K562 (cell line): ENCODE results near the gene TCEA3. TPM values are rescaled to one million over a fixed set of nuclear protein-coding genes. Genes with fewer than 3 reads are reported as not detected.
A peak's percentile ranks its signal among the peaks of the same experiment; 100 is the strongest.

Experiments used
- BDP1 ChIP-seq: IDR thresholded peaks from 3 replicates; pipeline ENCODE4 v1.6.1; 2011; ENCODE audit not compliant: insufficient read length, insufficient read depth
- BRD4 ChIP-seq: fragments of 200-600 bp; sonication (generic); IDR thresholded peaks from 2 replicates; pipeline ENCODE4 v1.6.1; 2017; ENCODE audit warnings: inconsistent platforms
- CHCHD3 ChIP-seq: fragments of 250-450 bp; sonication (Bioruptor Pico); IDR thresholded peaks from 2 replicates; pipeline ENCODE4 v2.1.2; 2022; ENCODE audit warnings: mild to moderate bottlenecking
- IRF2 ChIP-seq: sonication (generic); formaldehyde crosslinking; IDR thresholded peaks from 2 replicates; pipeline ENCODE4 v1.8.1; 2022; ENCODE audit warnings: mild to moderate bottlenecking, missing genetic modification reagents
- KLF1 ChIP-seq: fragments of 450-650 bp; IDR thresholded peaks from 2 replicates; pipeline ENCODE4 v1.6.1; 2016; ENCODE audit warnings: missing genetic modification characterization, missing compliant biosample characterization
- PHB2 ChIP-seq: fragments of 450-650 bp; IDR thresholded peaks from 2 replicates; pipeline ENCODE4 v1.6.1; 2017; ENCODE audit warnings: low read depth
- POLR2G ChIP-seq: fragments of 200-400 bp; formaldehyde crosslinking; IDR thresholded peaks from 2 replicates; pipeline ENCODE4 v1.6.1; 2017; ENCODE audit warnings: low read depth, mild to moderate bottlenecking, antibody characterized with exemption, low read length, moderate library complexity
- SAP30 ChIP-seq: fragments of 200-600 bp; sonication (generic); IDR thresholded peaks from 2 replicates; pipeline ENCODE4 v1.6.1; 2012; ENCODE audit warnings: borderline replicate concordance, low read depth, mild to moderate bottlenecking, moderate library complexity, low read length, control low read depth, inconsistent platforms; ENCODE audit not compliant: insufficient read depth, poor library complexity, severe bottlenecking
- SP1 ChIP-seq: sonication (generic); formaldehyde crosslinking; IDR thresholded peaks from 2 replicates; pipeline ENCODE4 v1.8.1; 2022; ENCODE audit warnings: mild to moderate bottlenecking, missing genetic modification reagents
- TAL1 ChIP-seq: fragments of 450-650 bp; IDR thresholded peaks from 2 replicates; pipeline ENCODE4 v1.6.1; 2016; ENCODE audit warnings: mild to moderate bottlenecking
- TCF3 ChIP-seq: sonication (generic); formaldehyde crosslinking; IDR thresholded peaks from 2 replicates; pipeline ENCODE4 v1.4.0; 2020; ENCODE audit warnings: mild to moderate bottlenecking, missing genetic modification reagents
- ZBTB1 ChIP-seq: sonication (generic); formaldehyde crosslinking; IDR thresholded peaks from 2 replicates; pipeline ENCODE4 v1.8.1; 2023; ENCODE audit warnings: missing genetic modification reagents, low read depth, mild to moderate bottlenecking, borderline replicate concordance
- ZBTB7A ChIP-seq: IDR thresholded peaks from 2 replicates; pipeline ENCODE4 v1.6.1; 2011; ENCODE audit warnings: low read depth, mild to moderate bottlenecking, low read length, moderate library complexity, borderline replicate concordance; ENCODE audit not compliant: control insufficient read depth
- ZNF408 ChIP-seq: fragments of 250-450 bp; sonication (Bioruptor Pico); IDR thresholded peaks from 2 replicates; pipeline ENCODE4 v1.4.0; 2020; ENCODE audit warnings: low read depth, mild to moderate bottlenecking, moderate library complexity
- polyA plus RNA-seq, 8 experiments: library from polyadenylated mRNA; depleted of rRNA in 4 of 8; stranded (reverse) in 5 of 8; unstranded in 3 of 8; fragments of >200 nt; fragmentation: Nextera tagmentation in 2 of 8; fragmentation: Illumina TruSeq in 1 of 8; extraction: Ambion mirVana in 2 of 8; extraction: Trizol in 1 of 8; gene quantifications; 2 replicates each; pipeline versions ENCODE4 v1.2.1 to v1.2.3, GENCODE V29; 2011 to 2014; ENCODE audit warnings: inconsistent platforms in 1 of 8, missing spikeins in 1 of 8
- total RNA-seq, 7 experiments: library from RNA; depleted of rRNA in 6 of 7; stranded (reverse); fragments of >200 nt in 6 of 7; fragmentation: Illumina TruSeq in 2 of 7; extraction: Trizol in 2 of 7; gene quantifications; 2 replicates each; pipeline versions ENCODE4 v1.2.1 to v1.2.3, GENCODE V29; 2011 to 2021; ENCODE audit warnings: low replicate concordance in 1 of 7
- TF ChIP-seq, protein P1 (sequence below): fragments of 450-650 bp; IDR thresholded peaks from 2 replicates; pipeline ENCODE4 v1.6.1; 2016; ENCODE audit warnings: mild to moderate bottlenecking, moderate library complexity
- TF ChIP-seq, protein P2 (sequence below): fragments of 250-450 bp; sonication (Bioruptor Pico); IDR thresholded peaks from 2 replicates; pipeline ENCODE4 v1.8.0; 2021; ENCODE audit warnings: borderline replicate concordance, mild to moderate bottlenecking, moderate library complexity; ENCODE audit not compliant: poor library complexity, severe bottlenecking

TCEA3 gene
- total and polyA plus RNA-seq, 9 of the 15 experiments (the other 6 are each of a cell fraction or from before 2014, with no cell fraction given), result 0.03 to 0.55 (median 0.36) TPM

DNA sequence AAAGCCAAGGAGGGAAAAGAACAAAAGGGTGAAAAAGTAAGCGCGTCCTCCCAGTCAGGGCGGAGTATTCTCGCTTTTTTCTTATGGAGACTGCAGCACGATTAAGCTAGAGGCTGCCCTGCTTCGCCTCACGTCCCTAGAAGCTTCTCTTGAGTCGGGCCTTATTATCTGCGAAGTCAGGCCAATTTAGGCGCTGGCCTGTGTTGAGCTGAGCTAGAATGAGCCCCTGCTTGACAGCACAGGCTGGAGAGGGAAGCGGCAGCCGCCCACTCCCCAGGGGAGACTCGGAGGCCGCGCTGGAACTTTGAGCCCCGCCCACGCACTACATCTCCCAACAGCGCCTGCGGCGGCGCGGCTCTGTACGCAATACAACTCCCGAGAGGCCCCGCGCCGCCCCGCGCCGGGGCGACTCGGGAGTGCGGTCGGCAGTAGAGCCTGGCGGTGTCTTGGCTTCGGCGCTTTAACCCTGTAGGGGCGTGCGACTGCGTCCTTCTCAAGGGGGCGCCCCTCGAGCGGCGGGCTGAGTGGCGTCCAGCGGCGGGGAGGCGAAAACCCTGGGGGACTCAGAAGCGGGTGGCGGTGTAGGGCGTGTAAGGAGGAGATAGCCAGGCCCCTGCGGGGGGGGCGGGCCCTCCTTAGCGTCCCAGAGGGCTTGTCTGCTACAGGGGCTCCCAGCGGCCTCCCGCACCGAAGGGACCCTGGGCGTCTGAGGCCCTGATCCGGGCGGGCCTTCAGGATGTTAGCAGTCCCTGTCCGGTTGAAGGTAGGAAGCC lies 55.8 kb downstream of the TCEA3 start (continued):
- TF ChIP-seq, protein P1, sequence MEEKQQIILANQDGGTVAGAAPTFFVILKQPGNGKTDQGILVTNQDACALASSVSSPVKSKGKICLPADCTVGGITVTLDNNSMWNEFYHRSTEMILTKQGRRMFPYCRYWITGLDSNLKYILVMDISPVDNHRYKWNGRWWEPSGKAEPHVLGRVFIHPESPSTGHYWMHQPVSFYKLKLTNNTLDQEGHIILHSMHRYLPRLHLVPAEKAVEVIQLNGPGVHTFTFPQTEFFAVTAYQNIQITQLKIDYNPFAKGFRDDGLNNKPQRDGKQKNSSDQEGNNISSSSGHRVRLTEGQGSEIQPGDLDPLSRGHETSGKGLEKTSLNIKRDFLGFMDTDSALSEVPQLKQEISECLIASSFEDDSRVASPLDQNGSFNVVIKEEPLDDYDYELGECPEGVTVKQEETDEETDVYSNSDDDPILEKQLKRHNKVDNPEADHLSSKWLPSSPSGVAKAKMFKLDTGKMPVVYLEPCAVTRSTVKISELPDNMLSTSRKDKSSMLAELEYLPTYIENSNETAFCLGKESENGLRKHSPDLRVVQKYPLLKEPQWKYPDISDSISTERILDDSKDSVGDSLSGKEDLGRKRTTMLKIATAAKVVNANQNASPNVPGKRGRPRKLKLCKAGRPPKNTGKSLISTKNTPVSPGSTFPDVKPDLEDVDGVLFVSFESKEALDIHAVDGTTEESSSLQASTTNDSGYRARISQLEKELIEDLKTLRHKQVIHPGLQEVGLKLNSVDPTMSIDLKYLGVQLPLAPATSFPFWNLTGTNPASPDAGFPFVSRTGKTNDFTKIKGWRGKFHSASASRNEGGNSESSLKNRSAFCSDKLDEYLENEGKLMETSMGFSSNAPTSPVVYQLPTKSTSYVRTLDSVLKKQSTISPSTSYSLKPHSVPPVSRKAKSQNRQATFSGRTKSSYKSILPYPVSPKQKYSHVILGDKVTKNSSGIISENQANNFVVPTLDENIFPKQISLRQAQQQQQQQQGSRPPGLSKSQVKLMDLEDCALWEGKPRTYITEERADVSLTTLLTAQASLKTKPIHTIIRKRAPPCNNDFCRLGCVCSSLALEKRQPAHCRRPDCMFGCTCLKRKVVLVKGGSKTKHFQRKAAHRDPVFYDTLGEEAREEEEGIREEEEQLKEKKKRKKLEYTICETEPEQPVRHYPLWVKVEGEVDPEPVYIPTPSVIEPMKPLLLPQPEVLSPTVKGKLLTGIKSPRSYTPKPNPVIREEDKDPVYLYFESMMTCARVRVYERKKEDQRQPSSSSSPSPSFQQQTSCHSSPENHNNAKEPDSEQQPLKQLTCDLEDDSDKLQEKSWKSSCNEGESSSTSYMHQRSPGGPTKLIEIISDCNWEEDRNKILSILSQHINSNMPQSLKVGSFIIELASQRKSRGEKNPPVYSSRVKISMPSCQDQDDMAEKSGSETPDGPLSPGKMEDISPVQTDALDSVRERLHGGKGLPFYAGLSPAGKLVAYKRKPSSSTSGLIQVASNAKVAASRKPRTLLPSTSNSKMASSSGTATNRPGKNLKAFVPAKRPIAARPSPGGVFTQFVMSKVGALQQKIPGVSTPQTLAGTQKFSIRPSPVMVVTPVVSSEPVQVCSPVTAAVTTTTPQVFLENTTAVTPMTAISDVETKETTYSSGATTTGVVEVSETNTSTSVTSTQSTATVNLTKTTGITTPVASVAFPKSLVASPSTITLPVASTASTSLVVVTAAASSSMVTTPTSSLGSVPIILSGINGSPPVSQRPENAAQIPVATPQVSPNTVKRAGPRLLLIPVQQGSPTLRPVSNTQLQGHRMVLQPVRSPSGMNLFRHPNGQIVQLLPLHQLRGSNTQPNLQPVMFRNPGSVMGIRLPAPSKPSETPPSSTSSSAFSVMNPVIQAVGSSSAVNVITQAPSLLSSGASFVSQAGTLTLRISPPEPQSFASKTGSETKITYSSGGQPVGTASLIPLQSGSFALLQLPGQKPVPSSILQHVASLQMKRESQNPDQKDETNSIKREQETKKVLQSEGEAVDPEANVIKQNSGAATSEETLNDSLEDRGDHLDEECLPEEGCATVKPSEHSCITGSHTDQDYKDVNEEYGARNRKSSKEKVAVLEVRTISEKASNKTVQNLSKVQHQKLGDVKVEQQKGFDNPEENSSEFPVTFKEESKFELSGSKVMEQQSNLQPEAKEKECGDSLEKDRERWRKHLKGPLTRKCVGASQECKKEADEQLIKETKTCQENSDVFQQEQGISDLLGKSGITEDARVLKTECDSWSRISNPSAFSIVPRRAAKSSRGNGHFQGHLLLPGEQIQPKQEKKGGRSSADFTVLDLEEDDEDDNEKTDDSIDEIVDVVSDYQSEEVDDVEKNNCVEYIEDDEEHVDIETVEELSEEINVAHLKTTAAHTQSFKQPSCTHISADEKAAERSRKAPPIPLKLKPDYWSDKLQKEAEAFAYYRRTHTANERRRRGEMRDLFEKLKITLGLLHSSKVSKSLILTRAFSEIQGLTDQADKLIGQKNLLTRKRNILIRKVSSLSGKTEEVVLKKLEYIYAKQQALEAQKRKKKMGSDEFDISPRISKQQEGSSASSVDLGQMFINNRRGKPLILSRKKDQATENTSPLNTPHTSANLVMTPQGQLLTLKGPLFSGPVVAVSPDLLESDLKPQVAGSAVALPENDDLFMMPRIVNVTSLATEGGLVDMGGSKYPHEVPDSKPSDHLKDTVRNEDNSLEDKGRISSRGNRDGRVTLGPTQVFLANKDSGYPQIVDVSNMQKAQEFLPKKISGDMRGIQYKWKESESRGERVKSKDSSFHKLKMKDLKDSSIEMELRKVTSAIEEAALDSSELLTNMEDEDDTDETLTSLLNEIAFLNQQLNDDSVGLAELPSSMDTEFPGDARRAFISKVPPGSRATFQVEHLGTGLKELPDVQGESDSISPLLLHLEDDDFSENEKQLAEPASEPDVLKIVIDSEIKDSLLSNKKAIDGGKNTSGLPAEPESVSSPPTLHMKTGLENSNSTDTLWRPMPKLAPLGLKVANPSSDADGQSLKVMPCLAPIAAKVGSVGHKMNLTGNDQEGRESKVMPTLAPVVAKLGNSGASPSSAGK, result no peak; the same call in 1 of the 2 replicates
- TF ChIP-seq IRF2 (no peak), TCF3 (peak; percentile 51; the same call in 1 of the 2 replicates), CHCHD3 (CRISPR knock-in tag) (no peak), POLR2G (peak; percentile 94), ZBTB1 (peak; percentile 54; the same call in 1 of the 2 replicates), ZBTB7A (peak; percentile 95), ZNF408 (no peak), TAL1 (no peak), PHB2 (no peak), BRD4 (0 out of 2 replicates have a peak, but pooled peaks have one; percentile 54), SAP30 (peak; percentile 69), BDP1 (no peak), KLF1 (tag) (no peak), SP1 (CRISPR knock-in tag) (peak; percentile 94)
- TF ChIP-seq, protein P2, sequence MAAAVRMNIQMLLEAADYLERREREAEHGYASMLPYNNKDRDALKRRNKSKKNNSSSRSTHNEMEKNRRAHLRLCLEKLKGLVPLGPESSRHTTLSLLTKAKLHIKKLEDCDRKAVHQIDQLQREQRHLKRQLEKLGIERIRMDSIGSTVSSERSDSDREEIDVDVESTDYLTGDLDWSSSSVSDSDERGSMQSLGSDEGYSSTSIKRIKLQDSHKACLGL (CRISPR knock-in tag), result no peak
